ENCODE measurements around the gene PCSK5.
A peak's percentile ranks its signal among the peaks of the same experiment; 100 is the strongest.

Gene PCSK5

GRCh38 chr9:76018235-76018634 is 127.8 kb downstream of the PCSK5 start:
- no peak for DNase-seq
- H4K20me1 ChIP-seq (ENCODE audit: insufficient read depth, low read length) = no peaks in the 10 kb centered on the region
- H3K27ac ChIP-seq (ENCODE audit: low read length) = peak overlapping the region; percentile 70
- H3K36me3 ChIP-seq (ENCODE audit: insufficient read depth, low read length) = no peaks in the 10 kb centered on the region
- H3K4me1 ChIP-seq (ENCODE audit: insufficient read depth, low read length) = peaks cover 63% of the 10 kb centered on the region
- H3K9me3 ChIP-seq (ENCODE audit: insufficient read depth, low read length, severe bottlenecking) = no peaks in the 10 kb centered on the region
- H3K4me2 ChIP-seq (ENCODE audit: insufficient read depth, low read length) = no peak overlapping the region
- H3K4me3 ChIP-seq (ENCODE audit: low read depth in 1 of 2, low read length in 2 of 2) = no peak overlapping the region
- ATAC-seq (ENCODE audit: insufficient read depth, low read depth) = no peak
- peaks cover 22% of the 10 kb centered on the region for H3K79me2 ChIP-seq (ENCODE audit: insufficient read depth, low read length)
- no peak overlapping the region for H3K9ac ChIP-seq (ENCODE audit: low read depth, low read length)
- no peak overlapping the region for H2AFZ ChIP-seq (ENCODE audit: low read depth, low read length)
- no peaks in the 10 kb centered on the region for H3K27me3 ChIP-seq (ENCODE audit: insufficient read depth, low read length, poor library complexity)
- TF ChIP-seq, protein P1, sequence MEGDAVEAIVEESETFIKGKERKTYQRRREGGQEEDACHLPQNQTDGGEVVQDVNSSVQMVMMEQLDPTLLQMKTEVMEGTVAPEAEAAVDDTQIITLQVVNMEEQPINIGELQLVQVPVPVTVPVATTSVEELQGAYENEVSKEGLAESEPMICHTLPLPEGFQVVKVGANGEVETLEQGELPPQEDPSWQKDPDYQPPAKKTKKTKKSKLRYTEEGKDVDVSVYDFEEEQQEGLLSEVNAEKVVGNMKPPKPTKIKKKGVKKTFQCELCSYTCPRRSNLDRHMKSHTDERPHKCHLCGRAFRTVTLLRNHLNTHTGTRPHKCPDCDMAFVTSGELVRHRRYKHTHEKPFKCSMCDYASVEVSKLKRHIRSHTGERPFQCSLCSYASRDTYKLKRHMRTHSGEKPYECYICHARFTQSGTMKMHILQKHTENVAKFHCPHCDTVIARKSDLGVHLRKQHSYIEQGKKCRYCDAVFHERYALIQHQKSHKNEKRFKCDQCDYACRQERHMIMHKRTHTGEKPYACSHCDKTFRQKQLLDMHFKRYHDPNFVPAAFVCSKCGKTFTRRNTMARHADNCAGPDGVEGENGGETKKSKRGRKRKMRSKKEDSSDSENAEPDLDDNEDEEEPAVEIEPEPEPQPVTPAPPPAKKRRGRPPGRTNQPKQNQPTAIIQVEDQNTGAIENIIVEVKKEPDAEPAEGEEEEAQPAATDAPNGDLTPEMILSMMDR (IDR thresholded peaks at IDR 0.05; ENCODE audit: borderline replicate concordance, extremely low read depth, low read length, poor library complexity, severe bottlenecking) = no peak
- no peak for TF ChIP-seq EZH2 (IDR thresholded peaks at IDR 0.05; ENCODE audit: borderline replicate concordance, low read depth, low read length, severe bottlenecking)

- Histone ChIP-seq H3K27ac (ENCODE audit: low read length) (peak overlapping the region; percentile 70), H3K27me3 (ENCODE audit: insufficient read depth, low read length, poor library complexity) (no peaks in the 10 kb centered on the region), H4K20me1 (ENCODE audit: insufficient read depth, low read length) (no peaks in the 10 kb centered on the region), H3K9ac (ENCODE audit: low read depth, low read length) (no peak overlapping the region; the same call in 1 of the 2 replicates), H3K79me2 (ENCODE audit: insufficient read depth, low read length) (peaks cover 22% of the 10 kb centered on the region), H3K4me1 (ENCODE audit: insufficient read depth, low read length) (peaks cover 64% of the 10 kb centered on the region), H3K9me3 (ENCODE audit: insufficient read depth, low read length, severe bottlenecking) (no peaks in the 10 kb centered on the region), H3K36me3 (ENCODE audit: insufficient read depth, low read length) (no peaks in the 10 kb centered on the region), H3K4me3 (ENCODE audit: low read depth in 1 of 2, low read length in 2 of 2) (no peak overlapping the region), H3K4me2 (ENCODE audit: insufficient read depth, low read length) (no peak overlapping the region), H2AFZ (ENCODE audit: low read depth, low read length) (no peak overlapping the region)
- TF ChIP-seq, protein P1 (IDR thresholded peaks at IDR 0.05; ENCODE audit: borderline replicate concordance, extremely low read depth, low read length, poor library complexity, severe bottlenecking) = no peak
- TF ChIP-seq EZH2 (IDR thresholded peaks at IDR 0.05; ENCODE audit: borderline replicate concordance, low read depth, low read length, severe bottlenecking) = no peak
- DNase-seq (no peak), ATAC-seq (ENCODE audit: insufficient read depth, low read depth) (peak; percentile 64)
Measured at GRCh38 chr9:76018761-76019160, 128.3 kb downstream of the PCSK5 start.

- no peak overlapping the region for H3K4me2 ChIP-seq (ENCODE audit: insufficient read depth, low read length)
Measured at GRCh38 chr9:76020652-76021051, 130.2 kb downstream of the PCSK5 start.

More at GRCh38 chr9:76020652-76021051, 130.2 kb downstream of the PCSK5 start:
- ATAC-seq (ENCODE audit: insufficient read depth, low read depth) = no peak
- Histone ChIP-seq H3K79me2 (ENCODE audit: insufficient read depth, low read length) (peaks cover 18% of the 10 kb centered on the region), H2AFZ (ENCODE audit: low read depth, low read length) (no peak overlapping the region), H3K36me3 (ENCODE audit: insufficient read depth, low read length) (no peaks in the 10 kb centered on the region), H3K27me3 (ENCODE audit: insufficient read depth, low read length, poor library complexity) (no peaks in the 10 kb centered on the region), H3K9me3 (ENCODE audit: insufficient read depth, low read length, severe bottlenecking) (no peaks in the 10 kb centered on the region), H3K4me1 (ENCODE audit: insufficient read depth, low read length) (peaks cover 76% of the 10 kb centered on the region), H3K4me3 (ENCODE audit: low read depth in 1 of 2, low read length in 2 of 2) (no peak overlapping the region), H3K27ac (ENCODE audit: low read length) (peak overlapping the region; percentile 54; the same call in 1 of the 2 replicates), H4K20me1 (ENCODE audit: insufficient read depth, low read length) (no peaks in the 10 kb centered on the region), H3K9ac (ENCODE audit: low read depth, low read length) (no peak overlapping the region; the same call in 1 of the 2 replicates)
- peak; percentile 36 for DNase-seq
- TF ChIP-seq, protein P1 (IDR thresholded peaks at IDR 0.05; ENCODE audit: borderline replicate concordance, extremely low read depth, low read length, poor library complexity, severe bottlenecking) = no peak
- no peak for TF ChIP-seq EZH2 (IDR thresholded peaks at IDR 0.05; ENCODE audit: borderline replicate concordance, low read depth, low read length, severe bottlenecking)

Data from DND-41 (cell line).